ENCODE measurements around the gene KIF16B. TPM values are rescaled to one million over a fixed set of nuclear protein-coding genes. Genes with fewer than 3 reads are reported as not detected.

KIF16B gene
- total and polyA plus RNA-seq, 2 experiments from 2014 or later = 6.5 to 11.1 TPM

DNA sequence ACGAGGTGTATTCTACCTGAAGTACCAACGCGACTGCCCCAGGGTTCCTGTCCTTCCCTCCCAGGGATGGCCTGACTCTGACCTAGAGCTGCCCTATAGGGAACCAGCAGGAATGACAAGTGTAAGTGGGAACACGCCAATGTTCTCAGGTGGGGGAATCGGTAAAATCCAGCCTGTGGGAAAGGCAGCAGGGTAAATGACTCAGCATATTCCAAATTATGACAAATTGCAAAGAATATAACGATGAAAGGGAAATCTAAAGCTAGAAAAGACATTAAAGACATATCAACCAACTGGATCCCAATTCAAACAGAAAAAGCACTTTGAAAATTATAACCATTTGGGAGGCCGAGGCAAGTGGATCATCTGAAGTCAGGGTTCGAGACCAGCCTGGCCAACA lies 41.8 kb downstream of the KIF16B start:
- no peaks in the 10 kb centered on the region for H3K36me3 ChIP-seq (ENCODE audit: insufficient read depth)
- no peak overlapping the region for H3K27ac ChIP-seq (ENCODE audit: low read depth)
- no peaks in the 10 kb centered on the region for H3K27me3 ChIP-seq (ENCODE audit: insufficient read depth)
- Mint-ChIP-seq H3K9me3 (no peaks in the 10 kb centered on the region), H3K36me3 (ENCODE audit: low read depth) (peaks cover 9% of the 10 kb centered on the region; the same call in 1 of the 3 replicates), H3K27me3 (ENCODE audit: insufficient read depth, low read depth, poor library complexity) (no peaks in the 10 kb centered on the region), H3K4me3 (no peak overlapping the region), H3K4me1 (peaks cover 6% of the 10 kb centered on the region), H3K27ac (peak overlapping the region; percentile 24; the same call in 1 of the 2 replicates)
- no peaks in the 10 kb centered on the region for H3K9me2 ChIP-seq (ENCODE audit: insufficient read depth)
- no peaks in the 10 kb centered on the region for H4K20me1 ChIP-seq (replicated peaks; ENCODE audit: insufficient read depth)
- no peaks in the 10 kb centered on the region for H3F3A ChIP-seq (replicated peaks; ENCODE audit: low read depth)
- H3K4me3 ChIP-seq = no peak overlapping the region
- ATAC-seq = 0 out of 3 replicates have a peak, but pooled peaks have one; percentile 39
- H3K79me2 ChIP-seq (replicated peaks; ENCODE audit: insufficient read depth) = no peaks in the 10 kb centered on the region; the same call in 1 of the 2 replicates
- H3K4me1 ChIP-seq (ENCODE audit: insufficient read depth) = peaks cover 17% of the 10 kb centered on the region
- no peak for DNase-seq (ENCODE audit: low spot score)
- no peak overlapping the region for H3K4me2 ChIP-seq
- no peak overlapping the region for H2AFZ ChIP-seq
- TF ChIP-seq ZNF331 (CRISPR knock-in tag; IDR thresholded peaks at IDR 0.05; ENCODE audit: low read depth) = no peak

GRCh38 chr20:16530201-16530681 lies 43.0 kb downstream of the KIF16B start:
- Histone ChIP-seq H3K9me2 (ENCODE audit: insufficient read depth) (no peaks in the 10 kb centered on the region), H3K4me3 (no peak overlapping the region), H3K36me3 (ENCODE audit: insufficient read depth) (no peaks in the 10 kb centered on the region), H3F3A (replicated peaks; ENCODE audit: low read depth) (no peaks in the 10 kb centered on the region), H3K27me3 (ENCODE audit: insufficient read depth) (no peaks in the 10 kb centered on the region), H3K79me2 (replicated peaks; ENCODE audit: insufficient read depth) (no peaks in the 10 kb centered on the region; the same call in 1 of the 2 replicates), H2AFZ (no peak overlapping the region), H4K20me1 (replicated peaks; ENCODE audit: insufficient read depth) (no peaks in the 10 kb centered on the region), H3K27ac (ENCODE audit: low read depth) (no peak overlapping the region), H3K4me2 (no peak overlapping the region), H3K4me1 (ENCODE audit: insufficient read depth) (peaks cover 27% of the 10 kb centered on the region)
- ATAC-seq (peak; percentile 56), DNase-seq (ENCODE audit: low spot score) (no peak)
- Mint-ChIP-seq H3K36me3 (ENCODE audit: low read depth) (peaks cover 14% of the 10 kb centered on the region; the same call in 2 of the 3 replicates), H3K4me3 (no peak overlapping the region), H3K9me3 (no peaks in the 10 kb centered on the region; the same call in 2 of the 3 replicates), H3K27me3 (ENCODE audit: insufficient read depth, low read depth, poor library complexity) (no peaks in the 10 kb centered on the region), H3K27ac (no peak overlapping the region), H3K4me1 (peaks cover 18% of the 10 kb centered on the region)
- TF ChIP-seq STAT1 (IDR thresholded peaks at IDR 0.05; ENCODE audit: unreplicated experiment) (no peak), EZH2phosphoT487 (IDR thresholded peaks at IDR 0.05; ENCODE audit: unreplicated experiment) (no peak), REST (IDR thresholded peaks at IDR 0.05; ENCODE audit: unreplicated experiment) (no peak), ZNF114 (CRISPR knock-in tag; IDR thresholded peaks at IDR 0.05) (no peak), JUNB (IDR thresholded peaks at IDR 0.05; ENCODE audit: unreplicated experiment) (no peak), CTCF (conservative IDR thresholded peaks at IDR 0.05; ENCODE audit: low read depth in 2 of 2) (no peak), ZNF331 (CRISPR knock-in tag; IDR thresholded peaks at IDR 0.05; ENCODE audit: low read depth) (no peak), NANOG (IDR thresholded peaks at IDR 0.05; ENCODE audit: borderline replicate concordance) (no peak), EZH2 (IDR thresholded peaks at IDR 0.05; ENCODE audit: low read depth, unreplicated experiment) (no peak), ZNF462 (CRISPR knock-in tag; IDR thresholded peaks at IDR 0.05) (no peak)

All from GM23338 (cell line).